IMR-90 (cell line): ENCODE results near the gene WNT2B. TPM values are rescaled to one million over a fixed set of nuclear protein-coding genes. Genes with fewer than 3 reads are reported as not detected.

Source experiments
- ATAC-seq: fragments of 200-7000 bp; cut with Tn5 transposase; 2 replicates; pipeline ENCODE4 v1.9.1; 2020; ENCODE audit warnings: low read depth, mild to moderate bottlenecking, moderate library complexity
- BruUV-seq: library from RNA; stranded (reverse); fragments of 400-500 nt; replicated peaks from 2 replicates; lab custom pipeline; 2021; lab: Mats Ljungman, UMichigan
- CTCF ChIA-PET: fragments of 300-600 bp; formaldehyde crosslinking; extraction: SDS; loops from one replicate; lab custom pipeline; 2021; ENCODE audit warnings: antibody characterized with exemption; lab: Yijun Ruan, JAX
- POLR2A ChIA-PET: fragments of 300-600 bp; sonication (Branson Sonifier 250); formaldehyde crosslinking; loops from one replicate; lab custom pipeline; 2022; ENCODE audit warnings: antibody characterized with exemption; ENCODE audit not compliant: unreplicated experiment; lab: Charles Lee
- DNase-seq: peaks from one replicate; pipeline ENCODE4 v3.0.0; 2013
- H2AFZ ChIP-seq: replicated peaks from 2 replicates; pipeline ENCODE3; 2013; ENCODE audit warnings: low read length, mild to moderate bottlenecking; ENCODE audit not compliant: poor library complexity
- H2AK5ac ChIP-seq: 2 replicates; pipeline ENCODE4 v1.6.1; 2013; ENCODE audit warnings: low read depth, low read length, inconsistent platforms
- H2AK9ac ChIP-seq: replicated peaks from 2 replicates; pipeline ENCODE3; 2013; ENCODE audit warnings: mild to moderate bottlenecking, low read depth, low read length, moderate library complexity; ENCODE audit not compliant: poor library complexity
- H2BK120ac ChIP-seq: 2 replicates; pipeline ENCODE4 v1.6.1; 2013; ENCODE audit warnings: low read depth, low read length, inconsistent platforms
- H2BK15ac ChIP-seq: 3 replicates; pipeline ENCODE4 v1.6.1; 2013; ENCODE audit warnings: low read depth, low read length, inconsistent platforms
- H2BK20ac ChIP-seq: 2 replicates; pipeline ENCODE4 v1.6.1; 2013; ENCODE audit warnings: low read depth, mild to moderate bottlenecking, inconsistent platforms, low read length, moderate library complexity
- H2BK5ac ChIP-seq: 2 replicates; pipeline ENCODE4 v1.6.1; 2013; ENCODE audit warnings: mild to moderate bottlenecking, low read depth, low read length, inconsistent platforms; ENCODE audit not compliant: poor library complexity, severe bottlenecking
- H3K14ac ChIP-seq: replicated peaks from 2 replicates; pipeline ENCODE4 v1.6.1; 2013; ENCODE audit warnings: low read depth, low read length, inconsistent platforms
- H3K18ac ChIP-seq: 2 replicates; pipeline ENCODE4 v1.6.1; 2013; ENCODE audit warnings: low read depth, low read length, control low read depth
- H3K23ac ChIP-seq: 2 replicates; pipeline ENCODE4 v1.6.1; 2013; ENCODE audit warnings: low read depth, low read length, inconsistent platforms
- H3K27ac ChIP-seq: 2 replicates; pipeline ENCODE4 v1.5.1; 2013; ENCODE audit warnings: mild to moderate bottlenecking, control low read depth, low read length; ENCODE audit not compliant: insufficient read depth
- H3K27me3 ChIP-seq: 2 replicates; pipeline ENCODE4 v1.6.1; 2013; ENCODE audit warnings: low read length; ENCODE audit not compliant: control insufficient read depth, insufficient read depth
- H3K36me3 ChIP-seq: 2 replicates; pipeline ENCODE4 v1.6.1; 2013; ENCODE audit warnings: low read length, mixed read lengths; ENCODE audit not compliant: control insufficient read depth, insufficient read depth
- H3K4ac ChIP-seq: 2 replicates; pipeline ENCODE4 v1.6.1; 2013; ENCODE audit warnings: low read depth, low read length, inconsistent platforms
- H3K4me1 ChIP-seq: 2 replicates; pipeline ENCODE4 v1.6.1; 2013; ENCODE audit warnings: low read length, mixed read lengths; ENCODE audit not compliant: control insufficient read depth, insufficient read depth
- H3K4me2 ChIP-seq: 2 replicates; pipeline ENCODE4 v1.6.1; 2013; ENCODE audit warnings: low read depth, mild to moderate bottlenecking, control low read depth, low read length, moderate library complexity
- H3K4me3 ChIP-seq: 2 replicates; pipeline ENCODE4 v1.5.1; 2013; ENCODE audit warnings: low read depth, mild to moderate bottlenecking, control low read depth, low read length, moderate library complexity; ENCODE audit not compliant: insufficient read depth
- H3K56ac ChIP-seq: 2 replicates; pipeline ENCODE4 v1.6.1; 2013; ENCODE audit warnings: low read length, inconsistent platforms; ENCODE audit not compliant: insufficient read depth; ENCODE audit errors: extremely low read depth
- H3K79me1 ChIP-seq, 2 experiments: 2 replicates each; pipeline ENCODE4 v1.6.1; 2013; ENCODE audit warnings: low read length in 2 of 2, inconsistent platforms in 1 of 2, low read depth in 1 of 2
- H3K9ac ChIP-seq: 2 replicates; pipeline ENCODE4 v1.6.1; 2013; ENCODE audit warnings: low read depth, low read length, control low read depth
- H3K9me1 ChIP-seq: 2 replicates; pipeline ENCODE4 v1.6.1; 2013; ENCODE audit warnings: low read length, inconsistent platforms; ENCODE audit not compliant: insufficient read depth
- H3K9me3 ChIP-seq: 2 replicates; pipeline ENCODE4 v1.6.1; 2013; ENCODE audit warnings: low read length; ENCODE audit not compliant: control insufficient read depth, insufficient read depth
- H4K20me1 ChIP-seq: 2 replicates; pipeline ENCODE4 v1.6.1; 2013; ENCODE audit warnings: low read length, inconsistent platforms; ENCODE audit not compliant: insufficient read depth
- H4K5ac ChIP-seq: 2 replicates; pipeline ENCODE4 v1.6.1; 2013; ENCODE audit warnings: mild to moderate bottlenecking, low read depth, low read length, control low read depth
- H4K8ac ChIP-seq, 2 experiments: 2 replicates each; pipeline ENCODE4 v1.6.1; 2013; ENCODE audit warnings: low read depth in 2 of 2, low read length in 2 of 2, control low read depth in 1 of 2, inconsistent platforms in 1 of 2
- H4K91ac ChIP-seq: 2 replicates; pipeline ENCODE4 v1.6.1; 2013; ENCODE audit warnings: low read depth, low read length, inconsistent platforms; ENCODE audit not compliant: insufficient read depth
- BHLHE40 ChIP-seq: fragments of 150-350 bp; IDR thresholded peaks from 2 replicates; pipeline ENCODE4 v1.6.1; 2016; ENCODE audit warnings: mild to moderate bottlenecking, low read depth, low read length
- CEBPB ChIP-seq: IDR thresholded peaks from 2 replicates; pipeline ENCODE4 v1.6.1; 2012; ENCODE audit warnings: low read depth, low read length, improper control_type of control experiment
- CHD1 ChIP-seq: IDR thresholded peaks from 2 replicates; pipeline ENCODE4 v1.6.1; 2012; ENCODE audit warnings: low read depth, low read length, improper control_type of control experiment
- FOS ChIP-seq: fragments of 150-350 bp; IDR thresholded peaks from 2 replicates; pipeline ENCODE4 v1.6.1; 2016; ENCODE audit warnings: low read depth, low read length
- MAFK ChIP-seq: IDR thresholded peaks from 2 replicates; pipeline ENCODE4 v1.6.1; 2012; ENCODE audit warnings: low read depth, low read length, improper control_type of control experiment
- MXI1 ChIP-seq: IDR thresholded peaks from 2 replicates; pipeline ENCODE4 v1.6.1; 2012; ENCODE audit warnings: low read depth, mild to moderate bottlenecking, low read length, moderate library complexity, borderline replicate concordance
- NFE2L2 ChIP-seq: fragments of 150-350 bp; IDR thresholded peaks from 2 replicates; pipeline ENCODE4 v1.6.1; 2016; ENCODE audit warnings: low read depth, mild to moderate bottlenecking, low read length
- POLR2A ChIP-seq: IDR thresholded peaks from 2 replicates; pipeline ENCODE4 v1.6.1; 2012; ENCODE audit warnings: mild to moderate bottlenecking, low read depth, low read length
- RAD21 ChIP-seq: IDR thresholded peaks from 2 replicates; pipeline ENCODE4 v1.6.1; 2012; ENCODE audit warnings: low read length, improper control_type of control experiment
- RCOR1 ChIP-seq: IDR thresholded peaks from 2 replicates; pipeline ENCODE4 v1.6.1; 2012; ENCODE audit warnings: mild to moderate bottlenecking, low read length, improper control_type of control experiment; ENCODE audit not compliant: insufficient replicate concordance
- RFX5 ChIP-seq: IDR thresholded peaks from 2 replicates; pipeline ENCODE4 v1.8.0; 2012; ENCODE audit warnings: low read depth, mild to moderate bottlenecking, low read length, moderate library complexity
- SMC3 ChIP-seq: fragments of 150-350 bp; IDR thresholded peaks from 2 replicates; pipeline ENCODE4 v1.6.1; 2016; ENCODE audit warnings: low read depth, mild to moderate bottlenecking, antibody characterized with exemption, low read length, moderate library complexity
- WGBS, 2 experiments: methylation state at CpG; one replicate each; pipeline versions ENCODE4 v1.1.5 to v1.1.7; 2013; ENCODE audit warnings: missing lambda C conversion rate in 2 of 2; ENCODE audit not compliant: insufficient read length in 1 of 2; ENCODE audit errors: extremely low coverage in 2 of 2; 5-methylcytosine and 5-hydroxymethylcytosine counted together
- dilution Hi-C: fragments of 300-500 bp; cut with HindIII; formaldehyde crosslinking; loops from one replicate; pipeline ENCODE4 v1.14.3; 2018; ENCODE audit warnings: low sequenced_read_pairs; ENCODE audit not compliant: unreplicated experiment
- in situ Hi-C: fragments of 300-500 bp; cut with MboI; formaldehyde crosslinking; loops from 3 replicates; pipeline ENCODE4 v1.14.3; 2019; ENCODE audit warnings: low sequenced_read_pairs, inconsistent platforms, mixed read lengths
- intact Hi-C: fragments of 100-400 bp; cut with micrococcal nuclease; formaldehyde crosslinking; loops from 2 replicates; pipeline ENCODE4 v1.10.0; 2022
- polyA plus RNA-seq, 3 experiments: library from polyadenylated mRNA; depleted of rRNA; stranded (reverse); fragments of >200 nt; gene quantifications; 2 replicates each; pipeline ENCODE4 v1.2.3, GENCODE V29; 2012; ENCODE audit warnings: low replicate concordance in 1 of 3
- total RNA-seq: library from RNA; depleted of rRNA; stranded (reverse); fragments of >200 nt; gene quantifications from 2 replicates; pipeline ENCODE4 v1.2.3, GENCODE V29; 2012
- TF ChIP-seq, protein P1 (sequence below): conservative IDR thresholded peaks from 2 replicates; pipeline ENCODE4 v1.5.1; 2012; ENCODE audit warnings: mild to moderate bottlenecking, low read depth, low read length, improper control_type of control experiment
- TF ChIP-seq, protein P2 (sequence below): fragments of 150-350 bp; IDR thresholded peaks from 2 replicates; pipeline ENCODE4 v1.6.1; 2016; ENCODE audit warnings: low read depth, mild to moderate bottlenecking, low read length, moderate library complexity, borderline replicate concordance
- TF ChIP-seq, protein P3 (sequence below): fragments of 150-350 bp; IDR thresholded peaks from 2 replicates; pipeline ENCODE4 v1.6.1; 2017; ENCODE audit warnings: mild to moderate bottlenecking, antibody characterized with exemption, low read length, low read depth

Gene WNT2B
- total and polyA plus RNA-seq, 2 of the 4 experiments (the other 2 are of a cell fraction), result 0.50 to 0.54 TPM

DNA sequence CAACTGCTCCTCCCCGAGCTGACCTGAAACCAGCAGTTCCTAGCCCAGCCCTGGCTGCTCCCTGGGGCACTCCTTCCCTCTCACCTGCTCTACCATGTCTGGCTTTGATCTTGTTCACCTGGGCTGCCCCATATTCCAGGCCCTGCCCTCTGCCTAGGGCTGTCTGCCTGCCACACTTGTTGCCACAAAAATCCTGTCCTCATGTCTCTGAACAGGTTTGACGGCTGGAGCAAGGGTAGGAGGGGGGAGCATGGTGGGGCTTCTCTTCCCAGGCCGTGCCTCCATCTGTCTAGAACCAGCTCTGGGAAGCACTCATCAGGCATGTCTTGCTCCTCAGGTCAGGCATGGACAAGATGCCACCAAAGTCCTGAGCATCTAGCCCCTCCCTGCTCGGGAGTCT, 44.3 kb upstream of the WNT2B start:
- no peak overlapping the region for H3K27ac ChIP-seq
- DNase-seq (no peak), ATAC-seq (no peak)
- WGBS, 2 experiments, result 83% methylated on average over 1 of the region's 4 CpGs; no CpG with 5 or more reads in 1 of the 2 experiments
- H4K20me1 ChIP-seq, result no peaks in the 10 kb centered on the region
- no peak overlapping the region; the same call in 2 of the 3 replicates for H2BK15ac ChIP-seq
- no peak overlapping the region for H2BK20ac ChIP-seq
- TF ChIP-seq, protein P1, sequence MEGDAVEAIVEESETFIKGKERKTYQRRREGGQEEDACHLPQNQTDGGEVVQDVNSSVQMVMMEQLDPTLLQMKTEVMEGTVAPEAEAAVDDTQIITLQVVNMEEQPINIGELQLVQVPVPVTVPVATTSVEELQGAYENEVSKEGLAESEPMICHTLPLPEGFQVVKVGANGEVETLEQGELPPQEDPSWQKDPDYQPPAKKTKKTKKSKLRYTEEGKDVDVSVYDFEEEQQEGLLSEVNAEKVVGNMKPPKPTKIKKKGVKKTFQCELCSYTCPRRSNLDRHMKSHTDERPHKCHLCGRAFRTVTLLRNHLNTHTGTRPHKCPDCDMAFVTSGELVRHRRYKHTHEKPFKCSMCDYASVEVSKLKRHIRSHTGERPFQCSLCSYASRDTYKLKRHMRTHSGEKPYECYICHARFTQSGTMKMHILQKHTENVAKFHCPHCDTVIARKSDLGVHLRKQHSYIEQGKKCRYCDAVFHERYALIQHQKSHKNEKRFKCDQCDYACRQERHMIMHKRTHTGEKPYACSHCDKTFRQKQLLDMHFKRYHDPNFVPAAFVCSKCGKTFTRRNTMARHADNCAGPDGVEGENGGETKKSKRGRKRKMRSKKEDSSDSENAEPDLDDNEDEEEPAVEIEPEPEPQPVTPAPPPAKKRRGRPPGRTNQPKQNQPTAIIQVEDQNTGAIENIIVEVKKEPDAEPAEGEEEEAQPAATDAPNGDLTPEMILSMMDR, result no peak
- TF ChIP-seq MXI1, result no peak
- TF ChIP-seq RAD21, result no peak
- TF ChIP-seq SMC3, result no peak
- TF ChIP-seq RCOR1, result no peak
- TF ChIP-seq MAFK, result no peak
- TF ChIP-seq FOS, result no peak
- TF ChIP-seq, protein P2, sequence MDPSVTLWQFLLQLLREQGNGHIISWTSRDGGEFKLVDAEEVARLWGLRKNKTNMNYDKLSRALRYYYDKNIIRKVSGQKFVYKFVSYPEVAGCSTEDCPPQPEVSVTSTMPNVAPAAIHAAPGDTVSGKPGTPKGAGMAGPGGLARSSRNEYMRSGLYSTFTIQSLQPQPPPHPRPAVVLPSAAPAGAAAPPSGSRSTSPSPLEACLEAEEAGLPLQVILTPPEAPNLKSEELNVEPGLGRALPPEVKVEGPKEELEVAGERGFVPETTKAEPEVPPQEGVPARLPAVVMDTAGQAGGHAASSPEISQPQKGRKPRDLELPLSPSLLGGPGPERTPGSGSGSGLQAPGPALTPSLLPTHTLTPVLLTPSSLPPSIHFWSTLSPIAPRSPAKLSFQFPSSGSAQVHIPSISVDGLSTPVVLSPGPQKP, result no peak
- no peak for TF ChIP-seq POLR2A
- no peak for TF ChIP-seq BHLHE40
- TF ChIP-seq, protein P3, sequence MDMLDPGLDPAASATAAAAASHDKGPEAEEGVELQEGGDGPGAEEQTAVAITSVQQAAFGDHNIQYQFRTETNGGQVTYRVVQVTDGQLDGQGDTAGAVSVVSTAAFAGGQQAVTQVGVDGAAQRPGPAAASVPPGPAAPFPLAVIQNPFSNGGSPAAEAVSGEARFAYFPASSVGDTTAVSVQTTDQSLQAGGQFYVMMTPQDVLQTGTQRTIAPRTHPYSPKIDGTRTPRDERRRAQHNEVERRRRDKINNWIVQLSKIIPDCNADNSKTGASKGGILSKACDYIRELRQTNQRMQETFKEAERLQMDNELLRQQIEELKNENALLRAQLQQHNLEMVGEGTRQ, result no peak
- no peak for TF ChIP-seq CHD1
- TF ChIP-seq NFE2L2, result no peak
- no peak for TF ChIP-seq RFX5
- no peak for TF ChIP-seq CEBPB
- POLR2A ChIA-PET, result interaction anchor here (1.3 kb wide), 1 partner anchor 69 kb away, joined by 3 read pairs; the partner anchor contains the start of gene CTTNBP2NL
- H2AK5ac ChIP-seq, result peak overlapping the region; percentile 54; the same call in 1 of the 2 replicates
- no peak overlapping the region for H2AFZ ChIP-seq
- H2AK9ac ChIP-seq, result no peak overlapping the region
- in situ Hi-C loops, result loop anchor here (5.0 kb wide), 1 partner anchor 72 kb away; no protein-coding TSS in a partner anchor
- peak overlapping the region; percentile 94 for H2BK5ac ChIP-seq
- no peak overlapping the region for H3K18ac ChIP-seq
- no peak overlapping the region for H3K4me2 ChIP-seq
- no peaks in the 10 kb centered on the region for H3K27me3 ChIP-seq
- H2BK120ac ChIP-seq, result peak overlapping the region; percentile 82
- H4K91ac ChIP-seq, result peak overlapping the region; percentile 51; the same call in 1 of the 2 replicates
- no TSS peak for BruUV-seq
- no peaks in the 10 kb centered on the region for H3K36me3 ChIP-seq
- peak overlapping the region; percentile 34; the same call in 1 of the 2 replicates for H3K14ac ChIP-seq
- H4K5ac ChIP-seq, result peak overlapping the region; percentile 42; the same call in 1 of the 2 replicates
- H3K23ac ChIP-seq, result 0 out of 2 replicates have a peak overlapping the region, but pooled peaks have one; percentile 8
- H3K9me1 ChIP-seq, result peaks cover 17% of the 10 kb centered on the region
- no peak overlapping the region for H3K4me3 ChIP-seq
- dilution Hi-C loops, result no loop called here
- intact Hi-C loops, result loop anchor here (10.0 kb wide), 1 partner anchor 240 kb away; the partner anchor contains the start of gene RHOC
- no peaks in the 10 kb centered on the region for H3K9me3 ChIP-seq
- H3K4me1 ChIP-seq, result peaks cover 19% of the 10 kb centered on the region
- peaks cover 8 to 43% of the 10 kb centered on the region in 2 experiments for H3K79me1 ChIP-seq
- CTCF ChIA-PET, result no interaction called here
- no peak overlapping the region for H3K9ac ChIP-seq
- H3K56ac ChIP-seq, result no peak overlapping the region
- H4K8ac ChIP-seq, result peak overlapping the region; percentile 18 to 74; a peak in 2 of 4 replicates
- peak overlapping the region; percentile 90 for H3K4ac ChIP-seq
